B cell (primary cell): ENCODE measurements around the gene C20orf173.

ENCODE experiments used
- EZH2 ChIP-seq: IDR thresholded peaks from 2 replicates; pipeline ENCODE4 v1.6.1; 2012; ENCODE audit warnings: borderline replicate concordance, low read depth, mild to moderate bottlenecking, moderate library complexity, low read length; ENCODE audit not compliant: insufficient read depth, poor library complexity, severe bottlenecking
- TF ChIP-seq, protein P1 (sequence below): fragments of 200-600 bp; IDR thresholded peaks from one replicate; pipeline ENCODE4 v1.8.0; 2022; ENCODE audit warnings: antibody characterized with exemption, mild to moderate bottlenecking

DNA sequence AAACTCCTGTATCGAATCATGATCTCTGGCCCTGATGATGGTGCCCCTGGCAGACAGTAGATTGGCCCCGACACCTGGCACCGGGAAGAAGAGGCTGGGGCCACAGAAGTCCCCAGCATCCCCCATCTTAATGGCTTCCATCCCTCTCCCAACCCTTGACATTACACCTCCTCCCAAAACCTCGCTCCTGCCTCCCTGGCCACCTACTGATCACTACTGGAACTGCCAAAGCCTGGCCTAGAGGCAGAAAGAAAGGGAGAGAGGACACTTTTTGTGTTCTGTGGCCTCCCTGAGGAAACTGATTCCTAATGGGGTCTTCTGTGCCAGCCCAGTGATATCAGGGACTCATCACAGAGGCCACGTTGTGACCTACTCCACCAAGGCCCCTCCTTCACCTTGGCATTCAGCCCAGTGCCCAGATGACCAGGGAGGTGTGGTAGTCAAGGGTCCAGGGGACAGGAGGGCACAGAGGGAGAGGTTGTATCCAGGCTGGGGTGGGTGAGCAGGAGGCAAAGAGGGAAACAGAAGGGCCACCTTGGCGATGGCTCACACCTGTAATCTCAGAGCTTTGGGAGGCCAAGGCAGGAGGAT is 6.1 kb downstream of the C20orf173 start:
- TF ChIP-seq, protein P1, sequence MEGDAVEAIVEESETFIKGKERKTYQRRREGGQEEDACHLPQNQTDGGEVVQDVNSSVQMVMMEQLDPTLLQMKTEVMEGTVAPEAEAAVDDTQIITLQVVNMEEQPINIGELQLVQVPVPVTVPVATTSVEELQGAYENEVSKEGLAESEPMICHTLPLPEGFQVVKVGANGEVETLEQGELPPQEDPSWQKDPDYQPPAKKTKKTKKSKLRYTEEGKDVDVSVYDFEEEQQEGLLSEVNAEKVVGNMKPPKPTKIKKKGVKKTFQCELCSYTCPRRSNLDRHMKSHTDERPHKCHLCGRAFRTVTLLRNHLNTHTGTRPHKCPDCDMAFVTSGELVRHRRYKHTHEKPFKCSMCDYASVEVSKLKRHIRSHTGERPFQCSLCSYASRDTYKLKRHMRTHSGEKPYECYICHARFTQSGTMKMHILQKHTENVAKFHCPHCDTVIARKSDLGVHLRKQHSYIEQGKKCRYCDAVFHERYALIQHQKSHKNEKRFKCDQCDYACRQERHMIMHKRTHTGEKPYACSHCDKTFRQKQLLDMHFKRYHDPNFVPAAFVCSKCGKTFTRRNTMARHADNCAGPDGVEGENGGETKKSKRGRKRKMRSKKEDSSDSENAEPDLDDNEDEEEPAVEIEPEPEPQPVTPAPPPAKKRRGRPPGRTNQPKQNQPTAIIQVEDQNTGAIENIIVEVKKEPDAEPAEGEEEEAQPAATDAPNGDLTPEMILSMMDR: peak; percentile 59
- TF ChIP-seq EZH2: no peak
